Measurements from ENCODE around the gene RAET1L. TPM values are rescaled to one million over a fixed set of nuclear protein-coding genes. Genes with fewer than 3 reads are reported as not detected.

The RAET1L gene
- total and polyA plus RNA-seq, 10 of the 15 experiments (the other 5 are each of a cell fraction or from before 2014, with no cell fraction given): not detected

- Histone ChIP-seq H3K27me3 (replicated peaks in 1 of 2; ENCODE audit: control insufficient read depth in 2 of 2, insufficient read depth in 2 of 2, low read length in 1 of 2) (peaks cover 0 to 3% of the 10 kb centered on the region in 2 experiments; a peak in 3 of 4 replicates), H3K4me2 (ENCODE audit: control insufficient read depth, insufficient read depth) (no peak overlapping the region), H3K36me3 (ENCODE audit: control insufficient read depth in 2 of 2, insufficient read depth in 2 of 2, low read length in 1 of 2) (no peaks in the 10 kb centered on the region), H4K20me1 (ENCODE audit: control insufficient read depth, insufficient read depth) (no peaks in the 10 kb centered on the region), H3K4me3 (no peak overlapping the region), H2AFZ (ENCODE audit: control insufficient read depth, low read depth, low read length) (no peak overlapping the region), H3K9me3 (replicated peaks; ENCODE audit: control insufficient read depth, insufficient read depth, low read length) (no peaks in the 10 kb centered on the region), H3K9ac (ENCODE audit: control insufficient read depth, insufficient read depth, low read length) (no peak overlapping the region), H3K79me2 (ENCODE audit: control insufficient read depth, insufficient read depth, low read length) (no peaks in the 10 kb centered on the region), H3K27ac (ENCODE audit: control insufficient read depth, insufficient read depth) (no peak overlapping the region), H3K4me1 (ENCODE audit: control insufficient read depth, insufficient read depth, low read length) (no peaks in the 10 kb centered on the region)
- ChIA-PET SMC1A (ENCODE audit: uncharacterized antibody, unreplicated experiment) (interaction anchor here (0.6 to 2.1 kb wide), 12 partner anchors 10 to 243 kb away, joined by 3 to 9 read pairs (median 3); no protein-coding TSS in a partner anchor), POLR2A (no interaction called here), CTCF (interaction anchor here (0.7 to 2.4 kb wide), 18 partner anchors 9 to 800 kb away, joined by 3 to 18 read pairs (median 6); partner anchors contain the start of gene RAET1L), RAD21 (ENCODE audit: unreplicated experiment) (interaction anchor here (1.0 to 1.6 kb wide), 6 partner anchors 9 to 379 kb away, joined by 3 to 15 read pairs (median 4); no protein-coding TSS in a partner anchor)
- ATAC-seq: peak; percentile 89
- WGBS (ENCODE audit: insufficient coverage, insufficient replicate concordance, low lambda C conversion rate, missing lambda C conversion rate): 0% methylated on average over 6 of the region's 6 CpGs
- intact Hi-C loops (cut with micrococcal nuclease; ENCODE audit: unreplicated experiment): loop anchor here (1.0 to 10.0 kb wide), 3 partner anchors 82 to 292 kb away; no protein-coding TSS in a partner anchor
- FAIRE-seq: peak; percentile 41
- TF ChIP-seq MEF2A (IDR thresholded peaks at IDR 0.05; ENCODE audit: insufficient read depth, low read depth, low read length) (no peak), RAD21 (IDR thresholded peaks at IDR 0.05; ENCODE audit: insufficient read depth, low read depth, low read length) (peak; percentile 79), ESRRA (IDR thresholded peaks at IDR 0.05; ENCODE audit: low read length) (no peak), RB1 (IDR thresholded peaks at IDR 0.05; ENCODE audit: borderline replicate concordance) (0 out of 2 replicates have a peak, but pooled peaks have one; percentile 27), JUND (IDR thresholded peaks at IDR 0.05; ENCODE audit: low read depth, low read length) (no peak), IKZF1 (conservative IDR thresholded peaks at IDR 0.05) (no peak), CTCF (IDR thresholded peaks at IDR 0.05 in 2 of 3, conservative IDR thresholded peaks at IDR 0.05 in 1 of 3; ENCODE audit: control insufficient read depth in 2 of 3, extremely low read depth in 1 of 3, insufficient read depth in 1 of 3, low read depth in 3 of 3, low read length in 3 of 3) (peak; percentile 51 to 58 (median 55); a peak in 5 of 6 replicates), SMC3 (IDR thresholded peaks at IDR 0.05; ENCODE audit: borderline replicate concordance, low read length) (peak; percentile 72; the same call in 1 of the 2 replicates)
- DNase-seq (ENCODE audit: low read depth, low spot score): no peak
- in situ Hi-C loops (cut with MboI): loop anchor here (10.0 kb wide), 1 partner anchor 172 kb away; no protein-coding TSS in a partner anchor
- no TSS peak for BruUV-seq (replicated peaks)
Observed at GRCh38 chr6:150016324-150017185, 8.8 kb downstream of the RAET1L start.
